HK-2 (cell line): Measurements from ENCODE around the gene ZSWIM3.
"Not testable (repeated sequence)": the region's sequence is repeated elsewhere in the genome, so short reads cannot be mapped to it uniquely, and the experiment has no call there.

Experiments used
- DNase-seq: peaks from one replicate; pipeline ENCODE4 v3.0.0-alpha.2; 2018; ENCODE audit not compliant: unreplicated experiment

ZSWIM3 gene

DNA sequence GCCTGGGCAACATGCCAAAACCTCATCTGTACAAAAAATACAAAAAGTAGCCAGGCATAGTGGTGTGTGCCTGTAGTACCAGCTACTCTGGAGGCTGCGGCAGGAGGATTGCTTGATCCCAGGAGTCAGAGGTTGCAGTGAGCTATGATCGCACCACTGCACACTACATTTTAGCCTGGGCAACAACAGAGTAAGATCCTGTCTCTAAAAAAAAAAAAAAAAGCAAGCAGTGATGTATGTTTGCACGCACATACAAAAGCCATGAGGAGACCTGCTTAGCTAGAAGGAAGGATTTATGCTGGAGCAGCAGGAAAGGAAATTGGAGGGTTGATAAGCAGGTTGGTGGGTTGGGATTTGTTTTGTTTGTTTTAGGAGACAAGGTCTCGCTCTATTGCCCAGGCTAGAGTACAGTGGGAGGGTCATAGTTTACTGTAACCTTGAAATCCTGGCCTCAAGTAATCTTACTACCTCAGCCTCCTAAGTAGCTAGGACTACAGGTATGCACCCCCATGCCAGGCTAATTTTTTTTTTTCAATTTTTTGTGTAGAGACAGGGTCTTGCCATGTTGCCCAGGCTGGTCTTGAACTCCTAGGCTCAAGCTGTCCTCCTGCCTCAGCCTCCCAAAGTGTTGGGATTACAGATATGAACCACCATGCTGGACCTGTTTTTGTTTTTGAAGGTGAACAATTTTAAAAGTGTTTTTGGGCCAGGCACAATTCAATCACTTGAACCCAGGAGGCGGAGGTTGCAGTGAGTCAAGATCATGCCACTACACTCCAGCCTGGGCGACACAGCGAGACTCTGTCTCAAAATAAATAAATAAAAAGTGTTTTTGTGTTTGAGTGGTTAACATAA, 4.0 kb downstream of the ZSWIM3 start:
- peak; percentile 25 for DNase-seq

DNA sequence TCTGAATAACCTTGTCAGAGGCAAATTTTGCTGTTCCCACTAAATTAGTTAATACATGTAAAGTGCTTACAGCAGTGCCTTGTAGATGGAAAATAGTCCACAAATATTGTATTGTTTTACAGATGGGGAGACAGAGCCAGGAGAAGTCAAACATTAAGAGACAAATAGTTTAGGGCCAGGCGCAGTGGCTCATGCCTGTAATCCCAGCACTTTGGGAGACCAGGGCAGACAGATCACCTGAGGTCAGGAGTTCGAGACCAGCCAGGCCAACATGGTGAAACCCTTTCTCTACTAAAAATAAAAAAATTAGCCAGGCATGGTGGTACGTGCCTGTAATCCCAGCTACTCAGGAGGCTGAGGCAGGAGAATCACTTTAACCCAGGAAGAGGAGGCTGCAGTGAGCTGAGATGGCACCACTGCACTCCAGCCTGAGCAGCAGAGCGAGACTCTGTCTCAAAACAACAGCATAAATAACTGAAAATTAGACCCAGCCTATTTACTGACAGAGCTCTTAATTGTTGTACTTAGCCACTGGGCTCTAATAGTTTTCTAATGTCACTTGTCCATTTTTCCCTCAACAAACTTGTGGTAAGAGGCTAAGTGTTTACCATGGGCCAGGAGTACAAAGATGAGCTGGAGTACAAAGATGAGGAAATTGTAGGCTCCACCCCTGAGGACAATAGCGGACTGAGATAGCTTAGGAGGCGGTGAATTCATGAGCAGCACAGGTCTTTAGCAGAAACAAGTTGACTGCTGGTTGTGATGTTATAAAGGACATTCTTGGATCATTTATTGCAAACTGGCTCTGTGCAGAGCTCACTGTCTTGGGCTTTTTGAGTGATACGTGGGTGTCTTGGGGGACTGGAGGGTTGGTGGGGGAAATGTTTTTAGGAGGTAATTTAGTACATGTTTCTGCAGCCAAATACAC, 6.4 kb downstream of the ZSWIM3 start:
- no peak for DNase-seq

DNA sequence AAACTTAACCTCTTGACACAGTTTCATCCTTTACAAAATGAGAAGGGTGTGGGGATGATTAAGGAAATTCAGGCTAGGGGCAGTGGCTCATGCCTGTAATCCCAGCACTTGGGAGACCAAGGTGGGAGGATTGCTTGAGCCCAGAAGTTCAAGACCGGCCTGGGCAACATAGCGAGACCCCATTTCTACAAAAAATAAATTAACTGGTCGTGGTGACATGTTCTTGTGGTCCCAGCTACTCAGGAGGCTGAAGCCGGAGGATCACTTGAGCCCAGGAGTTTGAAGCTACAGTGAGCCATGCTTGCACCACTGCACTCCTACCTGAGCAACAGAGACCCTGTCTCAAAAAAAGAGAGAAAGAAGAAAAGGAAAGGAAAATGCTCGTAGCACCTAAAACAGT, 9.0 kb downstream of the ZSWIM3 start:
- no peak for DNase-seq

DNA sequence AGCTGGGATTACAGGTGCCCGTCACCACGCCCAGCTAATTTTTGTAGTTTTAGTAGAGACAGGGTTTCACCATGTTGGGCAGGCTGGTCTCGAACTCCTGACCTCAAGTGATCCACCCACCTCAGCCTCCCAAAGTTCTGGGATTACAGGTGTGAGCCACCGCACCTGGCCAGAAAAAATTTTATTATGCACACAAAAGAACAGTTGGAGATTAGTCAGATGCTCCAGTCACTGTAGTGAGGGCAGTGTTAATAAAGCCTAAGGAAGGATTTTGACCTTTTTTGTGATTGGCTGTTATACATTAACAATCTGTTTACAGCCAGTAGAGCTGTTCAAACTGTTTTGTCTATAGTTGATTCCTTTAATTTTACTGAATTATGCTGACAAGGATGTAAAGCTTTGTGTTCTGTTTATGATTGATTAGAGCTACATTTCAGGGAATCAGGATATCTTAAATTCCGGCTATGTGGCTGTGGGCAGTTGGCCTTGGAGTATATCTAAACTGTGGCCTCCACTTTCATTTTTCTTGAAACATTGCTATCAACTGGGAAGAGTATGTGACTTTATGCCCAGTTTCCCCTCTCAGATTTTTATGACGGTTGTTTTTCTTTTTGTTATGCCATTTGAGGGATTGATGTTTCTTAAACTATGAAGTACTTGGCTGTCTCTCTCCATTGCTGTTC, 9.9 kb downstream of the ZSWIM3 start:
- no peak for DNase-seq

DNA sequence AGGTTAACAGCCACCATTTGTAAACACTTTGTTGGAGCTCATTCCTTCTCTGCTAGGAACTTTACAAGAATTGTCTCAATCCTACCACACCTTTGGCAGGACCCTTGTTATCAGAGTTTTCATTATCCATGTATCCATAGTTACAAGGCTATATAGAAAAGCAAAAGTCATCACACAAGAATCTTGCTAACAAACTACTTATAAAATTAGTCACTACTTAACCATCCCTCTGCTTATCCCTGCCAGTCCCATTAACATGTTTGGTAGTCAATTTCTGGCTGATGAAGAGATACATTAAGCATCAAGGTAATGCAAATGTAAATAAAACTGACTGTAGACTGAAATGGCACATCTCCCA, 10.4 kb downstream of the ZSWIM3 start:
- DNase-seq, result no peak

DNA sequence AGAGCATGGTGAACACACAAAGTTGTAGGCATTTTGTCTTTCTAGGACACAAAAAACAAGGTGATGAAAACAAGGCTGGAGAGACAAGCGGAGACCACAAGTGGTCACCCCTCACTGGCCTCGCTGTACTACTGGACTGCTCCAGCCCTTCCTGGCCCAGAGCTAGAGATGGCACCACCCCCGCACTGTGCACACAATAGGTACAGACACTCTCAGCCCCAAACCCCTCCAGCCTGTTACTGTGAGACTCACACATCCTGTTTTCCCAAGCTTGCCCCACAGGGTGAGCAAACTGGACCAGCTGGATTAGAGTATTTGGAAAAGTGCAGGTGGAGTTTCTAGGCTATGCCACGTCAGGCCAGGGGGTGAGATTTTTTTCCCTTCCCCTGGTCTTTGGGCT, 15.2 kb downstream of the ZSWIM3 start:
- DNase-seq, result no peak

DNA sequence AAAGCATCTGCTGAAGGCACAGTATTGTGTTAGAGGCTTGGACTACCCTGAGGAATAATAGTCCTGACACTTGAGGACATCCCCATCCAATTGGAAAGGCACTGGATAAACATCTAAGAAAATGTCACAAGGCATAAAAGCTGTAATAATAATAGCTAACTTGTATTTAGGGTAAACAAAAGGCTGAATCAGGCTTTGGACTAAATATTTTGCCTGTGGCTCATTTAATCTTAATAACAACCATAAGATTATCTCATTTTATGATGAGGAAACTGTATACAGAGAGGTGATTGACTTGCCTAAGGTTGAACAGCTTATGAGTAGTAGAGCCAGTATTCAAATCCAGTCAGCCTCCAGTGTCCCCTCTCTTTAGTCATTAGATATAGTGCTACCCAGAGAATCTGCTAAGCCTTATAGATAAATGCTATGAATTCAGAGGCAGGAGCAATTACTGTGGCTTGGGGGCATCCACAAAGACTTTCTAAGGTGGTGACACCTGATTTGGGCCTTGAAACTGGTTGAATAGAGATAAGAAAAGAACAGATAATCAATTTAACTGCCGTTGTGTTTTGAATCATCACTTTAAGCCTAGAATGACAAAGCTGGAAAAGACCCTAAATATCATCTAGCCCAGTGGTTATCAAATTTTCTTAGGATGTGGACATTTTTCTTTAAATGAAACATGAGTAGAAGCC, 16.1 kb downstream of the ZSWIM3 start:
- no peak for DNase-seq

DNA sequence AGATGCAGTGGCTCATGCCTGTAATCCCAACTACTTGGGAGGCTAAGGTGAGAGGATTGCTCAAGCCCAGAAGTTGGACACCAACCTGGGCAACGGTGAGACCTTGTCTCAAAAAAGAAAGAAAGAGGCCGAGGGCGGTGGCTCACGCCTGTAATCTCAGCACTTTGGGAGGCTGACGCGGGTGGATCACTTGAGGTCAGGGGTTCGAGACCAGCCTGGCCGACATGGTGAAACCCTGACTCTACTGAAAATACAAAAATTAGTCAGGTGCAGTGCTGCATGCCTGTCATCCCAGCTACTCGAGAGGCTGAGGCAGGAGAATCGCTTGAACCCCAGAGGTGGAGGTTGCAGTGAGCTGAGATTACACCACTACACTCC, 16.7 kb downstream of the ZSWIM3 start:
- not testable (repeated sequence) for DNase-seq

DNA sequence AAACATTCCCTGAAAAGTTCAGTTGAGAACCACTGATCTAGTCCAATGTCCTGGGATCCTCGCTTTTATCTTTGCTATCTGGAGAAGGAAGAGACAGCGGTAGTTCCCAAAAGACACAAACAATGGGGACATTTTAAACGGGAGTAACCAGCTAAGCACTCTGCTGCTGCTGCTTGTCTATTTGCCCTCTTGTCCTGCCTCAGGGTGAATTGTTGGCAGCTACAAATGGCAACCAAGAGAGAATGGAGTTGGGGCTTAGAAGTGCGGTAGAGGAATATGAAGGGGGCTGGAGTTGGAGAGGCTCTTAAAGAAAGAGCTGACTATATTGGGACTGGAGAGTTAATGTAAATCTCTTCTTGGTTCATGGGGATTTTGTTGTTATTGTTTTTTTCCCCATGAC, 17.2 kb downstream of the ZSWIM3 start:
- no peak for DNase-seq

DNA sequence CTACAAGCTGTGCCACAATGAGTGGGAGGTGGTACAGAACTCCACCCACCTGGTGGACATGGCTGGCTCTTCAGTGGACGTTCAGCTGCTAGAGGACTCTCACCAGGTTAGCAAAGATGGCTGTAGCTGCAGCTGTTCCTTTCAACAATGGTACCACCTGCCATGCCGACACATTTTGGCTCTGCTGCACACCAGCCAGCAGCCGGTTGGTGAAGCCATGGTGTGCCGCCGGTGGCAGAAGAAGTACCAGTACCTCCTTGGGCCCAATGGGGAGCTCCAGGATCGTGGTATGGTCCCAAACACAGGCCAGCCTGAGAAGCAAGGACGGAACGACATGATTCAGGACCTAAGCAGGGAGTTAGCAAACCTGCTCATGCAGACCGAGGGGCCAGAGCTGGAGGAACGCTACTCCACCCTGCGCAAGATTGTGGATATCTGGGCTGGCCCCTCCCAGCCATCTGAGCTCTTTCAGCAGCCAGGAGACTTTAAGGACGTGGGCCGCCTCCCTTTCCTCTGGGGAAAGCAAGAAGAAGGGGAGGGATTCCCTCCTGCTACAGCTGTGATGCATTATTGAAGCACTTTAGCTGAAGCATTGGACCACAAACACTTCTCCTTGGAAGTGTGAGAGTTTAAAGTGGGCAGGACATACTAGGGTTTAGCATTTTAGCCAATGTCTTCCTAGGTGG, 20.8 kb downstream of the ZSWIM3 start:
- no peak for DNase-seq

DNA sequence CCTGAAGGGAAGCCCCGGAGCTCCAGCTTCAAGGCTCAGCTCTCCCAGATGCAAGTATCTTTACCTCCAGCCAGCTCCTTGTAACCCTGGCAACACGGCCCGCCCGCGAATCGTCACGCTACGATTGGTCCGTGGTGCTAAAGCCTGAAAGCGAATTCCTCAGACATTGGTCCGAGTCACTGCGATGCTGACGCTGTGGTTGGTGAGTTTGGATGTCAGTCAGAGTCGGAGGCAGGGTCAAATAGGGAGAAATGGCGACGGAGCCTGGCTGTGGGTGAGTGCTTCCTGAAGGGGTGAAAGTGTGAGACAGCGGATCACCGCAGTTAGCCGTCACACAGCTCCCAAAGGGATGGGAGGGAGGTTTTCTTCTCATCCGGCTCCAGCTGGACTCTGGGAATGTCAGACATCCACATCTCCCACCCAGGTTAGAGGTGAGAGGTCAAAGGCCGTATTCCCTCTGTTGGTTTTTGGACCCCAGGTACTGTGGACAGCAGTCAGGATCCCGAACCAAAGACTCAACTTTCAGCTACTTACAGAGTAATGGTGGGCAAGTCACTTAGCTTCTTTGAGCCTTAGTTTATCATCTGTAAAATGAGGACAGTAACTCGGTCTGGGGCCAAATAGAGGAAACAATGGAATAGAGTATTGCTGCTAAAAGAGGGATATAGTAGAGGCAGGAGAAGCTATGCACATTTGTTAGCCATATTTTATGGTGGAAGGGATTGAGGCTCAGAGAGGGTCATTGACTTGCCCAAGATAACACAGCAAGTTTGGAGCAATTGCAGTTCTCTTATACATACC, 23.8 kb downstream of the ZSWIM3 start, which contains the start of gene ZSWIM1:
Gene ZSWIM1 (plus strand): TSS at position 240 of the 801 bp plus-strand sequence. CDS start 1,366 bp downstream, outside the sequence.
- DNase-seq, result peak; percentile 100

DNA sequence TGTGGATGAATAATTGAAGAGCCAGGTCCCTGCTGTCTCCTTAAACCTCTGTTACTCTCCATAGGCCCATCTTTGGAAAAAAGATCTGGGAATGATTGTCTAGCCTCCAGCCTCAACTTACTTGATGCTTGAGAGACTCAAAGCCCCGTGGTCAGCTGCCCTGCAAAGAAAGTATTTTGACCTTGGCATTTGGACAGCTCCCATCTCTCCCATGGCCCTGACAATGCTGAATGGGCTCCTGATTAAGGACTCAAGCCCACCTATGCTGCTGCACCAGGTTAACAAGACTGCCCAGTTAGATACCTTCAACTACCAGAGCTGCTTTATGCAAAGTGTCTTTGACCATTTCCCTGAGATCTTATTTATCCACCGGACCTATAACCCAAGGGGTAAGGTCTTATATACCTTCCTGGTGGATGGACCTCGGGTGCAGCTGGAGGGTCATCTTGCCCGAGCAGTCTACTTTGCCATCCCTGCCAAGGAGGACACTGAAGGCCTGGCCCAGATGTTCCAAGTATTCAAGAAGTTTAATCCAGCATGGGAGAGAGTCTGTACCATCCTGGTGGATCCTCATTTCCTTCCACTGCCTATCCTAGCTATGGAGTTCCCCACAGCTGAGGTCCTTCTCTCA, 25.2 kb downstream of the ZSWIM3 start:
- DNase-seq, result no peak

DNA sequence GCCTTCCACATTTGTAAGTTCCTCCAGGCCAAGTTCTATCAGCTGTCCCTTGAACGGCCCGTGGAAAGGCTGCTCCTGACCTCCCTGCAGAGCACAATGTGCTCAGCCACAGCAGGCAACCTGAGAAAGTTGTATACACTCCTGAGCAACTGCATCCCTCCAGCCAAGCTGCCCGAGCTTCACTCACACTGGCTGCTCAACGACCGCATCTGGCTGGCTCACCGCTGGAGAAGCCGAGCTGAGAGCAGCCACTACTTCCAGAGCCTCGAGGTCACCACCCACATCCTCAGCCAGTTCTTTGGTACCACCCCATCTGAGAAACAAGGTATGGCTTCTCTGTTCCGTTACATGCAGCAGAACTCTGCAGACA, 25.7 kb downstream of the ZSWIM3 start:
- DNase-seq, result no peak

DNA sequence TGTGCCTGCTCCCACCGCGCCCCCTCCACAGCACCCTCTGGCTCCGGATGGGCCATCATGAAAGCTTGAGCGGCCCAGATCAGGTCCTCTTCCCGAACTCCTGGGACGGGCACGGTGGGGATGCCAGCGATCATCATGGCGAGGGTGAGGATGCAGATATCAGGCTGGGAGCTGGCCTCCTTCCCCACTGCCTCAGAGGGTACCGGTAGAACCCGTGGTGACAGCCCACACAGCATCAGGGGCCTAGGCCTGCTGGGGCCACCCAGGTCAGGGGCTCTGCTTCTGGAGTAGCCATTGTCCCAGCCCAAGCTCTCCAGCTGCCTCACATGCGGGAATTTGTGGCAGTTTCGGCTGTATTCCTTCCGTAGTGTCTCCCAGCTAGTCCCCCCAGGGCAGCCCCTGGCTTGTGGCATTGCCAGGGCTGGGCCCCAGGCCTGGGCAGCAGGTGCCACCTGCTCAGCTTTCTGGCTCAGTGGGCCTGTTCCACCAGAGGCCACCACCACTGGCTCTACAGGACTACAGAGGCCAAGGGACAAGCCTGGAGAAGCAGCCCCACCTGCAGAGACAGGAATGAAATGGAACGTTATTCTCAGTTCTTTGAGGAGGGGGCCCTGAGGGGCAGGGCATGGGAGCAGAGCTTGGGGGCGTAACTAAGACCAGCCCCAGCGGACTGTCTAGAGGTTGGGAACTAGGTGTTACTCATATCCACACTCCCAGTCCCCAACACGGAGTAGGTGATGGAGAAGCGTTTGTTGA, 29.4 kb downstream of the ZSWIM3 start:
- no peak for DNase-seq

DNA sequence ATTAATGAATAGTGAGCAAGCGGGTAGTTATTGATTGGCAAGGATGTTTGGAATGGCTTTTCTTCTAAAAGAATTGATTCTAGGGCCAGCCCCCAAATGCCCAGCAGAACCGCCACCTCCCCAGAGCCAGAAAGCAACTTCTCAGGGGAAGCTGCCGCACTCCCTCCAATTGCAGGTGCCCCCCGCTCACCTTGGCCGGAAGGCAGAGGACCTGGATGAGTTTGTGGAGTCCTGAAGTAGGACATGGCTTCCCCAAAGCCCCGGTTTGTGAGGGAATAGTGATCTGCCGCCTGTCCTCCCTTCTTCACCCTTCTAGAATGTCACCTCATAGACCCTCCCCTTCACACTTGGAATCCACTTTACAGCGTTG, 29.9 kb downstream of the ZSWIM3 start, which contains the start of gene SPATA25:
Gene SPATA25 (minus strand): TSS at position 277 of the 370 bp plus-strand sequence. CDS start 32 bp downstream, at position 245.
- no peak for DNase-seq

DNA sequence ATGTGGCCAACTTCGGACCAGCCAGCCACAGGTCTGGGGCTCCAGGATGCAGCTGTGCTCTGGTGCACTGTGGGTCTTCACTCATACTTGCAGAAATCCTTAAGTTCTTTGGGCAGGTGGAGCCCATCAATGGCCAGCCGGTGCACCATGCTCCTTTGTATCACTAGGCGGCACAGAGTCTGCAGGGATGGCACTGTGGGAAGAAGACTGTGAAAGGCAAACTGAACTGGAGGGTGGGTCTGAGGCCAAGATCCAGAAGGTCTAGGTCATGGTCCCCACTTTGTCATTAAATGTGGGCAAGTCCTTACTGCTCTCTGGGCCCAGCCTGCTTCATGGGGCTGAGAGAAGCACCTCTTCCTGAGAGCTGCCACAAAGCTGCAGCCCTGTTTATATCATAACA, 31.3 kb downstream of the ZSWIM3 start:
- DNase-seq, result no peak

DNA sequence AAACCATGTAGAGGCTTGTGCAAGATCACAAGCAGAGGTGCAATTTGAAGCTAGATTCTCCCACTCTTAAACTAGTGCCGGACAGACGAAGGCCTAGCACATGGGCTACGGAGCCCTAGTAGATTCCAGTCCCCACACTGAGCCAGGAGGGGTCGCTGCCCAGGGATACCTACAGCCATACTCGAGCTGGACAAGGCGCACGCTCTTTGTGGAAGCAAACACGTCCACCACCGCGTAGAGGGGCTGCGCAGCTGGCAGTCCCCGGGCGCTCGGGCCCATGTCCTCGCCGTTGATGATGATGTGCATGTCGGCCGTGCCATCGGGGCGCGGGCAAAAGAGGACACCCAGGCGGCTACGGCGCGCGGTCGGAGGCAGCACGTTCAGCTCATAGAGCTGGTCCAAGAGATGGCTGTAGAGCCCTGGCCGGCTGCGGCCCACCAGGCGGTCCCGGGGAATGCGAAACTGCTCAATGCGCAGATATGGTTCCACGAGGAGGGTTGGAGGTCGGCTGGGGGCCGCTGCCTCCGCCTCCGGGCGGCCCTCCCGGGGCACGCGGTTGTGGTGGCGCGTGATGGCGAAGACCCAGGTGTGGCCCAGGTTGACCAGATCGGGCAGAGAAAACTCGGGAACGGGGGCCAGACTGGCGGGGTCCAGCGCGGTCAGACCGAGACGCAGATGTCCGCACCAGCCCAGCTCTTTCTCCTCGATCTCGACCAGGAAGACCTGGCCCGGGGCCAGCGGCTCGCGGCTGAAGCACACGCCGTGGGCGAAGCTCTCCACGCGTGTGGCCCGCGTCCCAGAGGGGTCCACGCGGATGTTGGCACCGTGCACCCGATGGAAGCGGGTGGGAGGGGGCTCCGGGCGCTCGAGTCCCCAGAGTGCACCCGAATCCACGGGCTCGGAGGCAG, 32.9 kb downstream of the ZSWIM3 start:
- peak; percentile 92 for DNase-seq
